ENCODE results near the gene GCGR. TPM values are rescaled to one million over a fixed set of nuclear protein-coding genes. Genes with fewer than 3 reads are reported as not detected.

GCGR gene
- polyA plus RNA-seq (2012; ENCODE audit: insufficient read depth, insufficient read length) = not detected

- H3K4me3 ChIP-seq (ENCODE audit: low read length) = no peak within 1 kb of the TSS
- DNase-seq (ENCODE audit: low read depth, low spot score) = no peak
These were observed at the start of gene GCGR for GRCh38 chr17:81803728-81804558. Gene GCGR (plus strand): TSS chr17:81804150. CDS start chr17:81809019, 4,869 bp downstream.

- DNase-seq (ENCODE audit: low read depth, low spot score) = no peak
- H3K4me3 ChIP-seq (ENCODE audit: low read length) = no peak overlapping the region
These were observed 11.0 kb upstream of the GCGR start for GRCh38 chr17:81792675-81793615.

- no peak overlapping the region for H3K4me3 ChIP-seq (ENCODE audit: low read length)
- no peak for DNase-seq (ENCODE audit: low read depth, low spot score)
These were observed 9.9 kb upstream of the GCGR start for GRCh38 chr17:81794074-81794476.

GRCh38 chr17:81794509-81794908, 9.4 kb upstream of the GCGR start:
- H3K4me3 ChIP-seq (ENCODE audit: low read length) = no peak overlapping the region
- no peak for DNase-seq (ENCODE audit: low read depth, low spot score)

- H3K4me3 ChIP-seq (ENCODE audit: low read length) = no peak overlapping the region
- no peak for DNase-seq (ENCODE audit: low read depth, low spot score)
These were observed 2.6 kb upstream of the GCGR start for GRCh38 chr17:81801327-81801726.

- DNase-seq (ENCODE audit: low read depth, low spot score) = no peak
- no peak overlapping the region for H3K4me3 ChIP-seq (ENCODE audit: low read length)
These were observed 1.7 kb upstream of the GCGR start for GRCh38 chr17:81802048-81802758.

GRCh38 chr17:81802856-81803643, 900 bp upstream of the GCGR start:
- DNase-seq (ENCODE audit: low read depth, low spot score) = no peak
- H3K4me3 ChIP-seq (ENCODE audit: low read length) = no peak overlapping the region

- H3K4me3 ChIP-seq (ENCODE audit: low read length) = no peak overlapping the region
- no peak for DNase-seq (ENCODE audit: low read depth, low spot score)
These were observed 829 bp downstream of the GCGR start for GRCh38 chr17:81804559-81805399.

- DNase-seq (ENCODE audit: low read depth, low spot score) = no peak
- H3K4me3 ChIP-seq (ENCODE audit: low read length) = no peak overlapping the region
These were observed 1.9 kb downstream of the GCGR start for GRCh38 chr17:81805707-81806460.

- no peak overlapping the region for H3K4me3 ChIP-seq (ENCODE audit: low read length)
- DNase-seq (ENCODE audit: low read depth, low spot score) = no peak
These were observed 2.7 kb downstream of the GCGR start for GRCh38 chr17:81806461-81807209.

- H3K4me3 ChIP-seq (ENCODE audit: low read length) = no peak overlapping the region
- no peak for DNase-seq (ENCODE audit: low read depth, low spot score)
These were observed 3.3 kb downstream of the GCGR start for GRCh38 chr17:81807210-81807719.

- DNase-seq (ENCODE audit: low read depth, low spot score) = no peak
- no peak overlapping the region for H3K4me3 ChIP-seq (ENCODE audit: low read length)
These were observed 3.9 kb downstream of the GCGR start for GRCh38 chr17:81807839-81808238.

GRCh38 chr17:81808778-81809555, 5.0 kb downstream of the GCGR start:
- DNase-seq (ENCODE audit: low read depth, low spot score) = no peak
- no peak overlapping the region for H3K4me3 ChIP-seq (ENCODE audit: low read length)

- H3K4me3 ChIP-seq (ENCODE audit: low read length) = no peak overlapping the region
- DNase-seq (ENCODE audit: low read depth, low spot score) = no peak
These were observed 5.6 kb downstream of the GCGR start for GRCh38 chr17:81809556-81809998.

GRCh38 chr17:81810476-81810875, 6.5 kb downstream of the GCGR start:
- no peak for DNase-seq (ENCODE audit: low read depth, low spot score)
- H3K4me3 ChIP-seq (ENCODE audit: low read length) = no peak overlapping the region
